GM23248 (cell line): Measurements from ENCODE around the gene PLOD1.

Source experiments
- EZH2 ChIP-seq: fragments of 200-600 bp; sonication (generic); IDR thresholded peaks from 2 replicates; pipeline ENCODE4 v1.6.1; 2018; ENCODE audit warnings: antibody characterized with exemption, mild to moderate bottlenecking; ENCODE audit not compliant: insufficient read depth, poor library complexity, severe bottlenecking
- EZH2phosphoT487 ChIP-seq: fragments of 200-600 bp; sonication (generic); IDR thresholded peaks from 2 replicates; pipeline ENCODE4 v1.6.1; 2018; ENCODE audit warnings: antibody characterized with exemption, moderate library complexity, mild to moderate bottlenecking, low read depth; ENCODE audit not compliant: insufficient read depth

DNA sequence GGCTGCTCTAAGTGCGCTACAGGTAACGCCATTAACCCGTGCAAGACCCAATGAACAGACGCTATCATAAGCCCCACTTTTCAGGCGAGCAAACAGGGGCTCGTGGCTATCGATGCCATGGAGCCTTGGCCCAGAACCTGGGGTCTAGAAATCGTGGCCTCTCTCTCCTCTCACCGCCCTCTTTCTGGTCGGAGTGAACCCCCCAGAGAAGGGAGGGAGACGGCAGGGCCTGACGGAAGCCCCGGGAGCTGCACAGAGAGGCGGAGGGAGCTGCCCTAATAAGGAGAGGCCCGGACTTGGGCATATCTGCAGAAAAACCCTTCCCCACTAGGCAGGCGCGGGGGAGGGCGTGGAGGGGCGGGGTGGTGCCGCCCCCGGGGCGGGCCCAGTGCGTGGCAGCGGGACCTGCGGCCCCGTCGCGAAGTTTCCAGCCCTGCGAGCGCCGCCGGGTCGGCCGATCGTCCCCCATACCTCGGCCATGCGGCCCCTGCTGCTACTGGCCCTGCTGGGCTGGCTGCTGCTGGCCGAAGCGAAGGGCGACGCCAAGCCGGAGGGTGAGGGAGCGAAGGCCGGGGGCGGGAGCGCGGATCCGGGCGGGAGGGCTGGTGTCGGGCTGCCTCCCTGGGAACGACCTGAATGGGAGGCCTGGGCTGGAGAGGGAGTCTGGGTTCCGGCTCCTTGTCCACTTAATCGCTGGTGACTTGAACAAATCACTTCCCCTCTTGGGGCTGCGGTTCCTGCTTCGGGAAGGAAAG is at the start of gene PLOD1:
- TF ChIP-seq EZH2phosphoT487 (no peak), EZH2 (no peak)
